ENCODE results near the gene KRT6B.

The KRT6B gene

GRCh38 chr12:52469853-52470252, 17.9 kb upstream of the KRT6B start:
- Histone ChIP-seq H3K4me3 (ENCODE audit: low read length) (no peak overlapping the region), H3F3A (ENCODE audit: insufficient read depth, low read length) (no peaks in the 10 kb centered on the region), H3K36me3 (replicated peaks; ENCODE audit: insufficient read depth, low read length) (no peaks in the 10 kb centered on the region), H3K4me2 (ENCODE audit: low read depth, low read length) (no peak overlapping the region), H4K20me1 (ENCODE audit: insufficient read depth, low read length) (no peaks in the 10 kb centered on the region), H3K79me2 (ENCODE audit: low read length) (no peaks in the 10 kb centered on the region), H3K9ac (ENCODE audit: low read length) (no peak overlapping the region), H2AFZ (ENCODE audit: low read length) (no peak overlapping the region), H3K9me2 (replicated peaks; ENCODE audit: insufficient read depth, low read length) (no peaks in the 10 kb centered on the region), H3K9me3 (replicated peaks; ENCODE audit: insufficient read depth, low read length) (no peaks in the 10 kb centered on the region), H3K27me3 (replicated peaks; ENCODE audit: insufficient read depth, low read length) (peaks cover 3% of the 10 kb centered on the region; the same call in 1 of the 2 replicates), H3K27ac (ENCODE audit: low read length) (no peak overlapping the region), H3K4me1 (ENCODE audit: low read length) (no peaks in the 10 kb centered on the region)
- DNase-seq, result no peak
- TF ChIP-seq EZH2phosphoT487 (IDR thresholded peaks at IDR 0.05; ENCODE audit: low read length), result no peak
- TF ChIP-seq EZH2 (optimal IDR thresholded peaks at IDR 0.05; ENCODE audit: low read depth, low read length), result no peak
- TF ChIP-seq CTCF (IDR thresholded peaks at IDR 0.05; ENCODE audit: low read length), result no peak

GRCh38 chr12:52464897-52465296, 13.0 kb upstream of the KRT6B start:
- Histone ChIP-seq H3K36me3 (replicated peaks; ENCODE audit: insufficient read depth, low read length) (no peaks in the 10 kb centered on the region), H3K4me3 (ENCODE audit: low read length) (no peak overlapping the region), H3K27ac (ENCODE audit: low read length) (no peak overlapping the region), H3K9me2 (replicated peaks; ENCODE audit: insufficient read depth, low read length) (no peaks in the 10 kb centered on the region), H3K9ac (ENCODE audit: low read length) (no peak overlapping the region), H2AFZ (ENCODE audit: low read length) (no peak overlapping the region), H3K27me3 (replicated peaks; ENCODE audit: insufficient read depth, low read length) (no peaks in the 10 kb centered on the region; the same call in 1 of the 2 replicates), H4K20me1 (ENCODE audit: insufficient read depth, low read length) (no peaks in the 10 kb centered on the region), H3K79me2 (ENCODE audit: low read length) (no peaks in the 10 kb centered on the region), H3K4me2 (ENCODE audit: low read depth, low read length) (no peak overlapping the region), H3F3A (ENCODE audit: insufficient read depth, low read length) (no peaks in the 10 kb centered on the region), H3K9me3 (replicated peaks; ENCODE audit: insufficient read depth, low read length) (no peaks in the 10 kb centered on the region), H3K4me1 (ENCODE audit: low read length) (no peaks in the 10 kb centered on the region)
- no peak for DNase-seq
- TF ChIP-seq EZH2 (optimal IDR thresholded peaks at IDR 0.05; ENCODE audit: low read depth, low read length), result no peak
- no peak for TF ChIP-seq CTCF (IDR thresholded peaks at IDR 0.05; ENCODE audit: low read length)
- TF ChIP-seq EZH2phosphoT487 (IDR thresholded peaks at IDR 0.05; ENCODE audit: low read length), result no peak

- no peaks in the 10 kb centered on the region for H3K79me2 ChIP-seq (ENCODE audit: low read length)
- no peak for DNase-seq
- no peaks in the 10 kb centered on the region for H3K4me1 ChIP-seq (ENCODE audit: low read length)
- H4K20me1 ChIP-seq (ENCODE audit: insufficient read depth, low read length), result no peaks in the 10 kb centered on the region
- no peaks in the 10 kb centered on the region for H3F3A ChIP-seq (ENCODE audit: insufficient read depth, low read length)
- H2AFZ ChIP-seq (ENCODE audit: low read length), result no peak overlapping the region
- H3K9me3 ChIP-seq (replicated peaks; ENCODE audit: insufficient read depth, low read length), result no peaks in the 10 kb centered on the region
- TF ChIP-seq EZH2 (optimal IDR thresholded peaks at IDR 0.05; ENCODE audit: low read depth, low read length) (no peak), CTCF (IDR thresholded peaks at IDR 0.05; ENCODE audit: low read length) (no peak), EZH2phosphoT487 (IDR thresholded peaks at IDR 0.05; ENCODE audit: low read length) (no peak)
- no peak overlapping the region for H3K9ac ChIP-seq (ENCODE audit: low read length)
- H3K9me2 ChIP-seq (replicated peaks; ENCODE audit: insufficient read depth, low read length), result no peaks in the 10 kb centered on the region
- no peak overlapping the region for H3K4me3 ChIP-seq (ENCODE audit: low read length)
- H3K4me2 ChIP-seq (ENCODE audit: low read depth, low read length), result no peak overlapping the region
- no peaks in the 10 kb centered on the region for H3K36me3 ChIP-seq (replicated peaks; ENCODE audit: insufficient read depth, low read length)
- H3K27me3 ChIP-seq (replicated peaks; ENCODE audit: insufficient read depth, low read length), result no peaks in the 10 kb centered on the region; the same call in 1 of the 2 replicates
- no peak overlapping the region for H3K27ac ChIP-seq (ENCODE audit: low read length)
Measured at GRCh38 chr12:52461693-52462092, 9.7 kb upstream of the KRT6B start.

Measured in MM.1S (cell line).